PC-3 (cell line): ENCODE measurements around the gene CORO1C. TPM values are rescaled to one million over a fixed set of nuclear protein-coding genes. Genes with fewer than 3 reads are reported as not detected.
A peak's percentile ranks its signal among the peaks of the same experiment; 100 is the strongest.

Experiments
- ATAC-seq: fragments of 200-7000 bp; cut with Tn5 transposase; 2 replicates; pipeline ENCODE4 v1.9.1; 2020; ENCODE audit warnings: mild to moderate bottlenecking, moderate library complexity
- BruUV-seq: library from RNA; stranded (reverse); fragments of 400-500 nt; replicated peaks from 2 replicates; lab custom pipeline; 2021; lab: Mats Ljungman, UMichigan
- CTCF ChIA-PET: fragments of 300-600 bp; sonication (Branson Sonifier 250); formaldehyde crosslinking; loops from one replicate; lab custom pipeline; 2022; ENCODE audit warnings: antibody characterized with exemption; lab: Charles Lee
- POLR2A ChIA-PET: fragments of 300-600 bp; sonication (Branson Sonifier 250); formaldehyde crosslinking; loops from one replicate; lab custom pipeline; 2022; ENCODE audit warnings: antibody characterized with exemption; ENCODE audit not compliant: unreplicated experiment; lab: Charles Lee
- DNase-seq: peaks from one replicate; pipeline ENCODE4 v3.0.0-alpha.2; 2015
- H2AFZ ChIP-seq: fragments of 300-600 bp; sonication (generic); 2 replicates; pipeline ENCODE4 v1.6.0; 2016; ENCODE audit warnings: antibody characterized with exemption, low read length
- H3F3A ChIP-seq: fragments of 300-600 bp; sonication (generic); one replicate; pipeline ENCODE4 v1.6.0; 2017; ENCODE audit warnings: antibody characterized with exemption, low read length, control low read depth, mild to moderate bottlenecking; ENCODE audit not compliant: unreplicated experiment
- H3K27ac ChIP-seq: fragments of 300-600 bp; sonication (generic); 2 replicates; pipeline ENCODE4 v1.5.1; 2016; ENCODE audit warnings: mild to moderate bottlenecking, low read length
- H3K27me3 ChIP-seq: fragments of 300-600 bp; sonication (generic); 2 replicates; pipeline ENCODE4 v1.6.1; 2016; ENCODE audit warnings: low read length, mixed read lengths
- H3K36me3 ChIP-seq: fragments of 300-600 bp; sonication (generic); 2 replicates; pipeline ENCODE4 v1.6.1; 2016; ENCODE audit warnings: low read depth, mixed run types, low read length, mixed read lengths
- H3K4me1 ChIP-seq: fragments of 300-600 bp; sonication (generic); 2 replicates; pipeline ENCODE4 v1.5.1; 2016; ENCODE audit warnings: low read length; ENCODE audit not compliant: insufficient read depth
- H3K4me2 ChIP-seq: fragments of 300-600 bp; sonication (generic); 2 replicates; pipeline ENCODE4 v1.6.0; 2016; ENCODE audit warnings: low read length
- H3K4me3 ChIP-seq: fragments of 300-600 bp; sonication (generic); 2 replicates; pipeline ENCODE4 v1.5.1; 2016; ENCODE audit warnings: mild to moderate bottlenecking, low read length, mixed read lengths
- H3K79me2 ChIP-seq: fragments of 300-600 bp; sonication (generic); 2 replicates; pipeline ENCODE4 v1.6.1; 2017; ENCODE audit warnings: low read length, mixed read lengths
- H3K9ac ChIP-seq: fragments of 300-600 bp; sonication (generic); 2 replicates; pipeline ENCODE4 v1.6.0; 2016; ENCODE audit warnings: mild to moderate bottlenecking, low read length
- H3K9me2 ChIP-seq: fragments of 300-600 bp; sonication (generic); replicated peaks from 2 replicates; pipeline ENCODE4 v1.6.1; 2016; ENCODE audit warnings: mixed run types, low read length, mixed read lengths
- H3K9me3 ChIP-seq: fragments of 300-600 bp; sonication (generic); 2 replicates; pipeline ENCODE4 v1.6.1; 2016; ENCODE audit warnings: low read length, mixed read lengths
- H4K20me1 ChIP-seq: fragments of 300-600 bp; sonication (generic); 2 replicates; pipeline ENCODE4 v1.6.1; 2016; ENCODE audit warnings: low read length, mixed read lengths
- CTCF ChIP-seq: fragments of 300-600 bp; sonication (generic); conservative IDR thresholded peaks from 2 replicates; pipeline ENCODE4 v1.5.1; 2017; ENCODE audit warnings: antibody characterized with exemption, low read depth, mild to moderate bottlenecking, low read length
- EZH2 ChIP-seq: fragments of 300-600 bp; sonication (generic); IDR thresholded peaks from one replicate; pipeline ENCODE4 v1.6.1; 2017; ENCODE audit warnings: antibody characterized with exemption, mild to moderate bottlenecking, low read length; ENCODE audit not compliant: unreplicated experiment
- EZH2phosphoT487 ChIP-seq: fragments of 300-600 bp; sonication (generic); IDR thresholded peaks from 2 replicates; pipeline ENCODE4 v1.6.1; 2018; ENCODE audit warnings: mild to moderate bottlenecking, antibody characterized with exemption, low read length, borderline replicate concordance
- intact Hi-C: fragments of 100-400 bp; cut with micrococcal nuclease; formaldehyde crosslinking; loops from 2 replicates; pipeline ENCODE4 v1.9.0; 2023
- total RNA-seq: library from RNA; depleted of rRNA; stranded (reverse); fragments of >200 nt; gene quantifications from 2 replicates; pipeline ENCODE4 v1.2.3, GENCODE V29; 2014

CORO1C gene
- total RNA-seq, 1 experiment from 2014 or later = 179 TPM

GRCh38 chr12:108614041-108614440 is 117.3 kb downstream of the CORO1C start:
- intact Hi-C loops = loop anchor here (10.0 kb wide), 1 partner anchor 699 kb away; no protein-coding TSS in a partner anchor
- Histone ChIP-seq H3K9me2 (no peaks in the 10 kb centered on the region), H2AFZ (no peak overlapping the region), H3K4me3 (no peak overlapping the region), H3K4me2 (no peak overlapping the region), H3K9ac (no peak overlapping the region), H3K27ac (no peak overlapping the region), H3K4me1 (peaks cover 21% of the 10 kb centered on the region), H4K20me1 (no peaks in the 10 kb centered on the region), H3F3A (no peaks in the 10 kb centered on the region), H3K9me3 (no peaks in the 10 kb centered on the region), H3K27me3 (no peaks in the 10 kb centered on the region), H3K79me2 (no peaks in the 10 kb centered on the region), H3K36me3 (no peaks in the 10 kb centered on the region)
- no TSS peak for BruUV-seq
- ATAC-seq (no peak), DNase-seq (no peak)
- ChIA-PET POLR2A (no interaction called here), CTCF (no interaction called here)
- no peak for TF ChIP-seq CTCF
- TF ChIP-seq EZH2phosphoT487 = no peak
- TF ChIP-seq EZH2 = no peak

GRCh38 chr12:108613548-108613947 is 117.8 kb downstream of the CORO1C start:
- Histone ChIP-seq H3F3A (no peaks in the 10 kb centered on the region), H2AFZ (no peak overlapping the region), H3K9ac (no peak overlapping the region), H3K79me2 (no peaks in the 10 kb centered on the region), H3K36me3 (no peaks in the 10 kb centered on the region), H3K9me2 (no peaks in the 10 kb centered on the region), H4K20me1 (no peaks in the 10 kb centered on the region), H3K27ac (no peak overlapping the region), H3K4me3 (no peak overlapping the region), H3K27me3 (no peaks in the 10 kb centered on the region), H3K4me1 (peaks cover 20% of the 10 kb centered on the region), H3K9me3 (no peaks in the 10 kb centered on the region), H3K4me2 (no peak overlapping the region)
- POLR2A ChIA-PET = no interaction called here
- intact Hi-C loops = loop anchor here (10.0 kb wide), 1 partner anchor 699 kb away; no protein-coding TSS in a partner anchor
- ATAC-seq (no peak), DNase-seq (no peak)
- no peak for TF ChIP-seq EZH2
- no peak for TF ChIP-seq CTCF
- no peak for TF ChIP-seq EZH2phosphoT487
- BruUV-seq = no TSS peak
- CTCF ChIA-PET = no interaction called here

- BruUV-seq = no TSS peak
- TF ChIP-seq CTCF = no peak
- TF ChIP-seq EZH2 = no peak
- TF ChIP-seq EZH2phosphoT487 = no peak
- Histone ChIP-seq H3K9me2 (no peaks in the 10 kb centered on the region), H3K27ac (0 out of 2 replicates have a peak overlapping the region, but pooled peaks have one; percentile 31), H3K79me2 (no peaks in the 10 kb centered on the region), H3F3A (no peaks in the 10 kb centered on the region), H4K20me1 (no peaks in the 10 kb centered on the region), H3K27me3 (no peaks in the 10 kb centered on the region), H3K4me3 (no peak overlapping the region), H3K4me1 (peaks cover 16% of the 10 kb centered on the region), H3K9me3 (no peaks in the 10 kb centered on the region), H3K9ac (no peak overlapping the region), H3K4me2 (no peak overlapping the region), H2AFZ (no peak overlapping the region), H3K36me3 (no peaks in the 10 kb centered on the region)
- ATAC-seq = peak; percentile 6; the same call in 1 of the 2 replicates
- no peak for DNase-seq
- CTCF ChIA-PET = no interaction called here
- POLR2A ChIA-PET = no interaction called here
- intact Hi-C loops = loop anchor here (10.0 kb wide), 1 partner anchor 698 kb away; no protein-coding TSS in a partner anchor
These were observed 118.5 kb downstream of the CORO1C start for GRCh38 chr12:108612788-108613282.
